Prostate gland (tissue), 2 donors: ENCODE data around the gene PTPRA.

Source experiments
- POLR2A ChIP-seq: fragments of 450-650 bp; IDR thresholded peaks from one replicate; pipeline ENCODE4 v1.6.1; 2016; ENCODE audit warnings: antibody characterized with exemption, mild to moderate bottlenecking
- TF ChIP-seq, protein P1 (sequence below), 4 experiments: fragments of 200-600 bp in 2 of 4; fragments of 450-650 bp in 2 of 4; sonication (generic) in 2 of 4; IDR thresholded peaks; 1 replicate in 3 of 4; 2 replicates in 1 of 4; pipeline ENCODE4 v1.5.1; 2016 to 2019; ENCODE audit warnings: antibody characterized with exemption in 4 of 4, mild to moderate bottlenecking in 2 of 4, moderate library complexity in 2 of 4

DNA sequence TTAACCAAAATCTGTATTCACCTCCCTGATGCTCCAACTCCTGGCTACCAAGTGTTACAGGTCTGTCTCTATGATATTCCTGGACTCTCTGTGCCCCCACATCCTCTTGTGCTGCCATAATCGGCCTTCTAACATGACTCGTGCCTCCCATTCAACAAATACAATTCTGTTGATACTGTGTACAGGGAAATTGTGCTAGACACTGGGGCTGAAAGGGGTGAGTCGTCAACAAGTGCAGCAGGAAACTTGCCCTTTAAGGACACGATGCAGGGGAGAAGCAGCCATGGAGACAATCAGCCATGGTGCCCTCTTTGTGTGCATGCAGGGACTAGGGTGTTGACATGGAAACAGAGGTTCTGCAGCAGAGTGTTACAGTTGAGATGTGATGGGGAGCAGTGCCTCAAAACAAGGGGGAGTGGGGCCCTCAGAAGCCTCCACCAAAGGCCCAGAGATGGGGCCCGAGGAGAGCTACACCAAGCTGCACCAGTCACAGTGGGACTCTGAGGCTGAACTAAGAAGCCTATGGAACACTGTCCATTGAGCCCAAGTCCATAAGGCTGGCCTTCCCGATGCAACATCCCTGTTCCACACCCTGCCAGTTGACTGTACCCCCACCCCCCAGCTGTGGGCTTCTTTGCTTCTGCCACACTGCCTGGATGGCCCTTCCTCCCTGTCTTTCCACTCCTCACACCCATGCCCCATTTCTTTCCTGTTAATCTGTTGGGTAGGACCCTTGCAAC is 35.9 kb upstream of the PTPRA start:
- TF ChIP-seq, protein P1, sequence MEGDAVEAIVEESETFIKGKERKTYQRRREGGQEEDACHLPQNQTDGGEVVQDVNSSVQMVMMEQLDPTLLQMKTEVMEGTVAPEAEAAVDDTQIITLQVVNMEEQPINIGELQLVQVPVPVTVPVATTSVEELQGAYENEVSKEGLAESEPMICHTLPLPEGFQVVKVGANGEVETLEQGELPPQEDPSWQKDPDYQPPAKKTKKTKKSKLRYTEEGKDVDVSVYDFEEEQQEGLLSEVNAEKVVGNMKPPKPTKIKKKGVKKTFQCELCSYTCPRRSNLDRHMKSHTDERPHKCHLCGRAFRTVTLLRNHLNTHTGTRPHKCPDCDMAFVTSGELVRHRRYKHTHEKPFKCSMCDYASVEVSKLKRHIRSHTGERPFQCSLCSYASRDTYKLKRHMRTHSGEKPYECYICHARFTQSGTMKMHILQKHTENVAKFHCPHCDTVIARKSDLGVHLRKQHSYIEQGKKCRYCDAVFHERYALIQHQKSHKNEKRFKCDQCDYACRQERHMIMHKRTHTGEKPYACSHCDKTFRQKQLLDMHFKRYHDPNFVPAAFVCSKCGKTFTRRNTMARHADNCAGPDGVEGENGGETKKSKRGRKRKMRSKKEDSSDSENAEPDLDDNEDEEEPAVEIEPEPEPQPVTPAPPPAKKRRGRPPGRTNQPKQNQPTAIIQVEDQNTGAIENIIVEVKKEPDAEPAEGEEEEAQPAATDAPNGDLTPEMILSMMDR (IDR thresholded peaks at IDR 0.05): no peak
- TF ChIP-seq POLR2A: no peak
